GM12874 (cell line): ENCODE data around the gene TNFSF8.

Experiments
- CTCF ChIP-seq: IDR thresholded peaks from 2 replicates; pipeline ENCODE4 v1.5.1; 2011; ENCODE audit warnings: low read depth, mild to moderate bottlenecking, control low read depth, low read length, moderate library complexity; ENCODE audit not compliant: insufficient read depth

Gene TNFSF8

GRCh38 chr9:114960276-114960675 lies 29.9 kb upstream of the TNFSF8 start:
- no peak for TF ChIP-seq CTCF

GRCh38 chr9:114958844-114959235 lies 28.4 kb upstream of the TNFSF8 start:
- TF ChIP-seq CTCF, result no peak

GRCh38 chr9:114958021-114958843 lies 27.8 kb upstream of the TNFSF8 start:
- no peak for TF ChIP-seq CTCF

GRCh38 chr9:114957558-114957957 lies 27.2 kb upstream of the TNFSF8 start:
- no peak for TF ChIP-seq CTCF

GRCh38 chr9:114954956-114955582 lies 24.7 kb upstream of the TNFSF8 start:
- TF ChIP-seq CTCF, result no peak

- no peak for TF ChIP-seq CTCF
Observed at GRCh38 chr9:114953959-114954358, 23.6 kb upstream of the TNFSF8 start.

- no peak for TF ChIP-seq CTCF
Observed at GRCh38 chr9:114953046-114953445, 22.7 kb upstream of the TNFSF8 start.
